ENCODE data around the gene PNLDC1. TPM values are rescaled to one million over a fixed set of nuclear protein-coding genes. Genes with fewer than 3 reads are reported as not detected.

Gene PNLDC1
- total RNA-seq, 1 experiment from 2014 or later = 0.20 TPM

- no peaks in the 10 kb centered on the region for H3F3A ChIP-seq (ENCODE audit: insufficient read depth, low read depth)
- H2AFZ ChIP-seq = no peak overlapping the region
- no TSS peak for BruUV-seq (replicated peaks)
- no peaks in the 10 kb centered on the region for H3K9me2 ChIP-seq (ENCODE audit: insufficient read depth)
- H3K27me3 ChIP-seq (ENCODE audit: insufficient read depth, low read depth) = 0 out of 2 replicates have a peak, but pooled peaks cover 5% of the 10 kb centered on the region
- H3K4me2 ChIP-seq = no peak overlapping the region
- no peaks in the 10 kb centered on the region for H3K4me1 ChIP-seq (replicated peaks; ENCODE audit: insufficient read depth)
- no peak for DNase-seq
- H4K20me1 ChIP-seq (ENCODE audit: insufficient read depth) = no peaks in the 10 kb centered on the region
- no peak for TF ChIP-seq EZH2 (IDR thresholded peaks at IDR 0.05; ENCODE audit: low read depth)
- no peak for TF ChIP-seq CTCF (conservative IDR thresholded peaks at IDR 0.05)
- no peaks in the 10 kb centered on the region for H3K9me3 ChIP-seq (ENCODE audit: insufficient read depth, low read depth)
- no peak overlapping the region for H3K27ac ChIP-seq
- H3K36me3 ChIP-seq (ENCODE audit: low read depth) = no peaks in the 10 kb centered on the region
- CTCF ChIA-PET = no interaction called here
- POLR2A ChIA-PET (ENCODE audit: unreplicated experiment) = interaction anchor here (0.7 kb wide), 1 partner anchor 40 kb away, joined by 3 read pairs; no protein-coding TSS in a partner anchor
- H3K79me2 ChIP-seq (ENCODE audit: low read depth) = no peaks in the 10 kb centered on the region
- intact Hi-C loops (cut with micrococcal nuclease; ENCODE audit: unreplicated experiment) = no loop called here
- H3K4me3 ChIP-seq = no peak overlapping the region
These were observed 58.2 kb downstream of the PNLDC1 start for GRCh38 chr6:159858259-159858658.

- TF ChIP-seq EZH2 (IDR thresholded peaks at IDR 0.05; ENCODE audit: low read depth) (no peak), CTCF (conservative IDR thresholded peaks at IDR 0.05) (no peak)
- POLR2A ChIA-PET (ENCODE audit: unreplicated experiment) = no interaction called here
- intact Hi-C loops (cut with micrococcal nuclease; ENCODE audit: unreplicated experiment) = loop anchor here (5.0 to 10.0 kb wide), 2 partner anchors 597 to 1514 kb away; no protein-coding TSS in a partner anchor
- no peak overlapping the region for H2AFZ ChIP-seq
- CTCF ChIA-PET = no interaction called here
- no TSS peak for BruUV-seq (replicated peaks)
- H4K20me1 ChIP-seq (ENCODE audit: insufficient read depth) = no peaks in the 10 kb centered on the region
- no peaks in the 10 kb centered on the region for H3K9me3 ChIP-seq (ENCODE audit: insufficient read depth, low read depth)
- H3K27me3 ChIP-seq (ENCODE audit: insufficient read depth, low read depth) = 0 out of 2 replicates have a peak, but pooled peaks cover 5% of the 10 kb centered on the region
- no peaks in the 10 kb centered on the region for H3K4me1 ChIP-seq (replicated peaks; ENCODE audit: insufficient read depth)
- H3K4me2 ChIP-seq = no peak overlapping the region
- no peaks in the 10 kb centered on the region for H3F3A ChIP-seq (ENCODE audit: insufficient read depth, low read depth)
- no peaks in the 10 kb centered on the region for H3K9me2 ChIP-seq (ENCODE audit: insufficient read depth)
- H3K36me3 ChIP-seq (ENCODE audit: low read depth) = no peaks in the 10 kb centered on the region
- H3K4me3 ChIP-seq = no peak overlapping the region
- DNase-seq = no peak
- no peaks in the 10 kb centered on the region for H3K79me2 ChIP-seq (ENCODE audit: low read depth)
- H3K27ac ChIP-seq = no peak overlapping the region
These were observed 60.4 kb downstream of the PNLDC1 start for GRCh38 chr6:159860482-159860881.

GRCh38 chr6:159862103-159862502, 62.0 kb downstream of the PNLDC1 start:
- CTCF ChIA-PET = no interaction called here
- Histone ChIP-seq H3K4me1 (replicated peaks; ENCODE audit: insufficient read depth) (no peaks in the 10 kb centered on the region), H3K9me2 (ENCODE audit: insufficient read depth) (no peaks in the 10 kb centered on the region), H3K4me2 (no peak overlapping the region), H3K36me3 (ENCODE audit: low read depth) (no peaks in the 10 kb centered on the region), H3F3A (ENCODE audit: insufficient read depth, low read depth) (no peaks in the 10 kb centered on the region), H3K27ac (no peak overlapping the region), H4K20me1 (ENCODE audit: insufficient read depth) (no peaks in the 10 kb centered on the region), H3K79me2 (ENCODE audit: low read depth) (no peaks in the 10 kb centered on the region), H3K27me3 (ENCODE audit: insufficient read depth, low read depth) (0 out of 2 replicates have a peak, but pooled peaks cover 5% of the 10 kb centered on the region), H3K4me3 (no peak overlapping the region), H2AFZ (no peak overlapping the region), H3K9me3 (ENCODE audit: insufficient read depth, low read depth) (no peaks in the 10 kb centered on the region)
- POLR2A ChIA-PET (ENCODE audit: unreplicated experiment) = no interaction called here
- no peak for TF ChIP-seq CTCF (conservative IDR thresholded peaks at IDR 0.05)
- DNase-seq = no peak
- intact Hi-C loops (cut with micrococcal nuclease; ENCODE audit: unreplicated experiment) = loop anchor here (5.0 to 10.0 kb wide), 2 partner anchors 595 to 1513 kb away; no protein-coding TSS in a partner anchor
- BruUV-seq (replicated peaks) = no TSS peak

All from PC-9 (cell line).